Kidney tubule cell (primary cell): Measurements from ENCODE around the gene PALS1.

ENCODE experiments used
- DNase-seq: peaks from one replicate; pipeline ENCODE4 v3.0.0-alpha.2; 2018; ENCODE audit warnings: low spot score

Gene PALS1

GRCh38 chr14:67241411-67242167 is at the start of gene PALS1:
PALS1 (plus strand) TSS chr14:67241435; CDS start chr14:67279171, 37,736 bp downstream.
- DNase-seq = peak; percentile 88

- DNase-seq = no peak
Observed at GRCh38 chr14:67191768-67192290, 49.4 kb upstream of the PALS1 start.

GRCh38 chr14:67192366-67192765 is 48.9 kb upstream of the PALS1 start:
- no peak for DNase-seq

- DNase-seq = no peak
Observed at GRCh38 chr14:67195279-67195678, 46.0 kb upstream of the PALS1 start.

GRCh38 chr14:67199016-67199415 is 42.2 kb upstream of the PALS1 start:
- peak; percentile 42 for DNase-seq

- no peak for DNase-seq
Observed at GRCh38 chr14:67207810-67208209, 33.4 kb upstream of the PALS1 start.

GRCh38 chr14:67218126-67218525 is 23.1 kb upstream of the PALS1 start:
- DNase-seq = no peak

GRCh38 chr14:67221248-67221981 is 19.8 kb upstream of the PALS1 start:
- DNase-seq = peak; percentile 72

- DNase-seq = no peak
Observed at GRCh38 chr14:67221982-67222328, 19.3 kb upstream of the PALS1 start.

GRCh38 chr14:67225523-67225922 is 15.7 kb upstream of the PALS1 start:
- no peak for DNase-seq

GRCh38 chr14:67228325-67228984 is 12.8 kb upstream of the PALS1 start:
- no peak for DNase-seq

- DNase-seq = no peak
Observed at GRCh38 chr14:67232066-67232465, 9.2 kb upstream of the PALS1 start.

- no peak for DNase-seq
Observed at GRCh38 chr14:67232621-67233020, 8.6 kb upstream of the PALS1 start.

- DNase-seq = peak; percentile 77
Observed at GRCh38 chr14:67237591-67237990, 3.6 kb upstream of the PALS1 start.

- DNase-seq = no peak
Observed at GRCh38 chr14:67239582-67239981, 1.7 kb upstream of the PALS1 start.

GRCh38 chr14:67240168-67240932 is 885 bp upstream of the PALS1 start:
- DNase-seq = peak; percentile 76

GRCh38 chr14:67240978-67241410 is 241 bp upstream of the PALS1 start:
- peak; percentile 97 for DNase-seq

GRCh38 chr14:67242168-67242420 is 859 bp downstream of the PALS1 start:
- no peak for DNase-seq

GRCh38 chr14:67245104-67245503 is 3.9 kb downstream of the PALS1 start:
- no peak for DNase-seq

- no peak for DNase-seq
Observed at GRCh38 chr14:67251573-67252226, 10.5 kb downstream of the PALS1 start.

- DNase-seq = no peak
Observed at GRCh38 chr14:67253076-67253635, 11.9 kb downstream of the PALS1 start.
